GM23338 (cell line): ENCODE data around the gene INSRR.

Experiments used
- EZH2 ChIP-seq: fragments of 200-600 bp; sonication (generic); IDR thresholded peaks from one replicate; pipeline ENCODE4 v1.8.0; 2017; ENCODE audit warnings: antibody characterized with exemption, mild to moderate bottlenecking, low read depth; ENCODE audit not compliant: unreplicated experiment
- POLR2AphosphoS5 ChIP-seq: IDR thresholded peaks from 2 replicates; pipeline ENCODE4 v1.6.1; 2016; ENCODE audit warnings: antibody characterized with exemption, low read depth
- TF ChIP-seq, protein P1 (sequence below), 2 experiments: fragments of 200-600 bp in 1 of 2; sonication (generic) in 1 of 2; conservative IDR thresholded peaks; 2 replicates each; pipeline versions ENCODE4 v1.5.1 to v1.6.1; 2016 to 2017; ENCODE audit warnings: antibody characterized with exemption in 2 of 2, low read depth in 2 of 2, mild to moderate bottlenecking in 2 of 2, moderate library complexity in 1 of 2

- TF ChIP-seq EZH2 (no peak), POLR2AphosphoS5 (no peak)
- TF ChIP-seq, protein P1, sequence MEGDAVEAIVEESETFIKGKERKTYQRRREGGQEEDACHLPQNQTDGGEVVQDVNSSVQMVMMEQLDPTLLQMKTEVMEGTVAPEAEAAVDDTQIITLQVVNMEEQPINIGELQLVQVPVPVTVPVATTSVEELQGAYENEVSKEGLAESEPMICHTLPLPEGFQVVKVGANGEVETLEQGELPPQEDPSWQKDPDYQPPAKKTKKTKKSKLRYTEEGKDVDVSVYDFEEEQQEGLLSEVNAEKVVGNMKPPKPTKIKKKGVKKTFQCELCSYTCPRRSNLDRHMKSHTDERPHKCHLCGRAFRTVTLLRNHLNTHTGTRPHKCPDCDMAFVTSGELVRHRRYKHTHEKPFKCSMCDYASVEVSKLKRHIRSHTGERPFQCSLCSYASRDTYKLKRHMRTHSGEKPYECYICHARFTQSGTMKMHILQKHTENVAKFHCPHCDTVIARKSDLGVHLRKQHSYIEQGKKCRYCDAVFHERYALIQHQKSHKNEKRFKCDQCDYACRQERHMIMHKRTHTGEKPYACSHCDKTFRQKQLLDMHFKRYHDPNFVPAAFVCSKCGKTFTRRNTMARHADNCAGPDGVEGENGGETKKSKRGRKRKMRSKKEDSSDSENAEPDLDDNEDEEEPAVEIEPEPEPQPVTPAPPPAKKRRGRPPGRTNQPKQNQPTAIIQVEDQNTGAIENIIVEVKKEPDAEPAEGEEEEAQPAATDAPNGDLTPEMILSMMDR (conservative IDR thresholded peaks at IDR 0.05; ENCODE audit: low read depth in 2 of 2), result no peak
Measured at GRCh38 chr1:156836041-156836654, 22.8 kb downstream of the INSRR start.
